NCI-H2029 (cell line): Measurements from ENCODE around the gene NEK6.

ENCODE experiments used
- DNase-seq: peaks from one replicate; lab custom pipeline; 2025; lab: John Stamatoyannopoulos, UW

NEK6 gene

GRCh38 chr9:124257844-124258606 lies at the start of gene NEK6:
NEK6 (plus strand) TSS chr9:124257949; CDS start chr9:124301965, 44,016 bp downstream.
- no peak for DNase-seq

GRCh38 chr9:124208571-124208970 lies 49.2 kb upstream of the NEK6 start:
- DNase-seq: no peak

- DNase-seq: no peak
Measured at GRCh38 chr9:124209279-124209678, 48.5 kb upstream of the NEK6 start.

GRCh38 chr9:124209774-124210173 lies 48.0 kb upstream of the NEK6 start:
- DNase-seq: no peak

- no peak for DNase-seq
Measured at GRCh38 chr9:124210697-124211096, 47.1 kb upstream of the NEK6 start.

GRCh38 chr9:124212381-124213050 lies 45.2 kb upstream of the NEK6 start:
- DNase-seq: no peak

GRCh38 chr9:124213396-124213795 lies 44.4 kb upstream of the NEK6 start:
- DNase-seq: no peak

GRCh38 chr9:124214116-124214515 lies 43.6 kb upstream of the NEK6 start:
- DNase-seq: no peak

- no peak for DNase-seq
Measured at GRCh38 chr9:124214596-124215367, 43.0 kb upstream of the NEK6 start.

- DNase-seq: no peak
Measured at GRCh38 chr9:124215368-124215910, 42.3 kb upstream of the NEK6 start.

- DNase-seq: no peak
Measured at GRCh38 chr9:124215956-124216355, 41.8 kb upstream of the NEK6 start.

GRCh38 chr9:124216474-124217176 lies 41.1 kb upstream of the NEK6 start:
- DNase-seq: peak; percentile 38

- no peak for DNase-seq
Measured at GRCh38 chr9:124217836-124218437, 39.8 kb upstream of the NEK6 start.

GRCh38 chr9:124218438-124218982 lies 39.2 kb upstream of the NEK6 start:
- DNase-seq: peak; percentile 83

- no peak for DNase-seq
Measured at GRCh38 chr9:124218987-124219461, 38.7 kb upstream of the NEK6 start.

GRCh38 chr9:124220946-124221451 lies 36.8 kb upstream of the NEK6 start:
- DNase-seq: peak; percentile 94

GRCh38 chr9:124221676-124222075 lies 36.1 kb upstream of the NEK6 start:
- DNase-seq: no peak

- DNase-seq: no peak
Measured at GRCh38 chr9:124222109-124222508, 35.6 kb upstream of the NEK6 start.

GRCh38 chr9:124222918-124223720 lies 34.6 kb upstream of the NEK6 start:
- DNase-seq: peak; percentile 92

- no peak for DNase-seq
Measured at GRCh38 chr9:124225945-124226344, 31.8 kb upstream of the NEK6 start.
